H1 (cell line): Measurements from ENCODE around the gene UNC79. TPM values are rescaled to one million over a fixed set of nuclear protein-coding genes. Genes with fewer than 3 reads are reported as not detected.

Experiments used
- CTCF ChIA-PET: fragments of 300-600 bp; sonication (Branson Sonifier 250); formaldehyde crosslinking; loops from one replicate; lab custom pipeline; 2021; ENCODE audit not compliant: partially characterized antibody; lab: Charles Lee
- POLR2A ChIA-PET: fragments of 300-600 bp; sonication (Branson Sonifier 250); formaldehyde crosslinking; loops from one replicate; lab custom pipeline; 2021; ENCODE audit warnings: inconsistent platforms; ENCODE audit not compliant: partially characterized antibody; lab: Charles Lee
- DNase-seq, 2 experiments: peaks; one replicate each; pipeline versions ENCODE4 v3.0.0 to v3.0.0-alpha.2; 2010 to 2022; ENCODE audit warnings: low spot score in 2 of 2, low read depth in 1 of 2, mixed read lengths in 1 of 2
- FAIRE-seq: peaks from 2 replicates; lab custom pipeline; 2011; peaks lifted over from hg19 to GRCh38; lab: Jason Lieb, UNC
- H2AFZ ChIP-seq: 2 replicates; pipeline ENCODE4 v1.8.1; 2012; ENCODE audit warnings: low read length, inconsistent platforms
- H2AK5ac ChIP-seq: 2 replicates; pipeline ENCODE4 v1.6.1; 2013; ENCODE audit warnings: low read depth, low read length
- H2BK120ac ChIP-seq: replicated peaks from 2 replicates; pipeline ENCODE3; 2013; ENCODE audit warnings: low read depth, low read length, inconsistent platforms
- H2BK12ac ChIP-seq: 2 replicates; pipeline ENCODE4 v1.6.1; 2013; ENCODE audit warnings: low read depth, low read length
- H2BK15ac ChIP-seq: 2 replicates; pipeline ENCODE4 v1.6.1; 2013; ENCODE audit warnings: low read length
- H2BK20ac ChIP-seq: 2 replicates; pipeline ENCODE4 v1.6.1; 2013; ENCODE audit warnings: low read length
- H2BK5ac ChIP-seq: 2 replicates; pipeline ENCODE4 v1.6.1; 2013; ENCODE audit warnings: low read depth, low read length
- H3K14ac ChIP-seq: 2 replicates; pipeline ENCODE4 v1.6.1; 2013; ENCODE audit warnings: inconsistent platforms; ENCODE audit not compliant: insufficient read length
- H3K18ac ChIP-seq: 2 replicates; pipeline ENCODE4 v1.6.1; 2013; ENCODE audit warnings: low read length; ENCODE audit errors: extremely low read depth
- H3K23ac ChIP-seq: 2 replicates; pipeline ENCODE4 v1.6.1; 2013; ENCODE audit warnings: inconsistent platforms; ENCODE audit not compliant: insufficient read length
- H3K23me2 ChIP-seq: 2 replicates; pipeline ENCODE4 v1.6.1; 2013; ENCODE audit warnings: low read depth, low read length
- H3K27ac ChIP-seq: 2 replicates; pipeline ENCODE4 v1.6.1; 2011; ENCODE audit warnings: low read depth, low read length, inconsistent platforms
- H3K27me3 ChIP-seq, 4 experiments: replicated peaks in 1 of 4; 1 replicate in 1 of 4; 2 replicates in 3 of 4; pipeline versions ENCODE4 v1.6.1 to v1.8.1; 2011 to 2013; ENCODE audit warnings: low read length in 3 of 4, mild to moderate bottlenecking in 3 of 4, inconsistent platforms in 2 of 4, mixed read lengths in 2 of 4, moderate library complexity in 1 of 4; ENCODE audit not compliant: control insufficient read depth in 3 of 4, insufficient read depth in 3 of 4; ENCODE audit errors: extremely low read depth in 1 of 4
- H3K36me3 ChIP-seq, 4 experiments: 2 replicates each; pipeline versions ENCODE4 v1.6.1 to v1.8.1; 2011 to 2013; ENCODE audit warnings: mild to moderate bottlenecking in 4 of 4, low read length in 3 of 4, moderate library complexity in 2 of 4, control low read depth in 1 of 4, inconsistent platforms in 1 of 4; ENCODE audit not compliant: insufficient read depth in 4 of 4, control insufficient read depth in 2 of 4
- H3K4ac ChIP-seq: replicated peaks from 2 replicates; pipeline ENCODE3; 2013; ENCODE audit warnings: low read length, low read depth, mixed read lengths, inconsistent platforms; ENCODE audit not compliant: insufficient read length
- H3K4me1 ChIP-seq, 4 experiments: replicated peaks in 1 of 4; 1 replicate in 1 of 4; 2 replicates in 3 of 4; pipeline versions ENCODE4 v1.6.1 to v1.8.1; 2011 to 2013; ENCODE audit warnings: low read length in 3 of 4, inconsistent platforms in 2 of 4, mixed read lengths in 1 of 4; ENCODE audit not compliant: insufficient read depth in 4 of 4, control insufficient read depth in 3 of 4
- H3K4me2 ChIP-seq, 2 experiments: 2 replicates each; pipeline versions ENCODE4 v1.6.1 to v1.8.1; 2011 to 2013; ENCODE audit warnings: low read depth in 2 of 2, low read length in 2 of 2, control low read depth in 1 of 2, inconsistent platforms in 1 of 2, mild to moderate bottlenecking in 1 of 2; ENCODE audit not compliant: insufficient read depth in 1 of 2
- H3K4me3 ChIP-seq, 4 experiments: fragments of 200-600, 300-600 bp in 1 of 4; sonication (generic), shearing (Covaris generic), sonication (Bioruptor Twin) in 1 of 4; 2 replicates each; pipeline versions ENCODE4 v1.5.1 to v1.8.1; 2011 to 2016; ENCODE audit warnings: low read length in 4 of 4, low read depth in 3 of 4, control low read depth in 2 of 4, inconsistent platforms in 2 of 4, mild to moderate bottlenecking in 2 of 4, mixed read lengths in 1 of 4, moderate library complexity in 1 of 4; ENCODE audit not compliant: insufficient read depth in 2 of 4; ENCODE audit errors: extremely low read depth in 1 of 4
- H3K56ac ChIP-seq: replicated peaks from 2 replicates; pipeline ENCODE3; 2013; ENCODE audit warnings: low read depth, mild to moderate bottlenecking, mixed read lengths, low read length, inconsistent platforms; ENCODE audit not compliant: insufficient read length
- H3K79me1 ChIP-seq: 2 replicates; pipeline ENCODE4 v1.6.1; 2013; ENCODE audit warnings: low read depth, low read length, control low read depth
- H3K79me2 ChIP-seq, 2 experiments: 2 replicates each; pipeline versions ENCODE4 v1.6.1 to v1.8.1; 2012 to 2013; ENCODE audit warnings: low read length in 2 of 2, mild to moderate bottlenecking in 2 of 2, inconsistent platforms in 1 of 2; ENCODE audit not compliant: insufficient read depth in 2 of 2, control insufficient read depth in 1 of 2
- H3K9ac ChIP-seq, 4 experiments: replicated peaks in 1 of 4; 1 replicate in 1 of 4; 2 replicates in 3 of 4; pipeline versions ENCODE4 v1.6.1 to v1.8.1; 2011 to 2013; ENCODE audit warnings: low read depth in 3 of 4, low read length in 3 of 4, control low read depth in 2 of 4, mild to moderate bottlenecking in 2 of 4, moderate library complexity in 2 of 4, inconsistent platforms in 1 of 4; ENCODE audit errors: extremely low read depth in 1 of 4
- H3K9me3 ChIP-seq, 2 experiments: 2 replicates each; pipeline versions ENCODE4 v1.6.1 to v1.8.1; 2012 to 2013; ENCODE audit warnings: mild to moderate bottlenecking in 2 of 2, moderate library complexity in 2 of 2, control low read depth in 1 of 2, inconsistent platforms in 1 of 2, low read depth in 1 of 2, low read length in 1 of 2, mixed read lengths in 1 of 2; ENCODE audit not compliant: insufficient read depth in 2 of 2
- H4K20me1 ChIP-seq, 2 experiments: replicated peaks in 1 of 2; 2 replicates each; pipeline versions ENCODE3 to v1.8.1; 2011 to 2013; ENCODE audit warnings: inconsistent platforms in 2 of 2, low read length in 2 of 2, mild to moderate bottlenecking in 1 of 2; ENCODE audit not compliant: insufficient read depth in 2 of 2, control insufficient read depth in 1 of 2
- H4K5ac ChIP-seq: 2 replicates; pipeline ENCODE4 v1.6.1; 2013; ENCODE audit warnings: low read length, low read depth, mixed read lengths, inconsistent platforms; ENCODE audit not compliant: insufficient read length
- H4K8ac ChIP-seq: 2 replicates; pipeline ENCODE4 v1.8.0; 2013; ENCODE audit warnings: mild to moderate bottlenecking, moderate library complexity, low read length, inconsistent platforms; ENCODE audit not compliant: insufficient read depth; ENCODE audit errors: extremely low read depth
- H4K91ac ChIP-seq: replicated peaks from 2 replicates; pipeline ENCODE3; 2013; ENCODE audit warnings: low read length, mixed read lengths, inconsistent platforms; ENCODE audit not compliant: insufficient read length
- EP300 ChIP-seq, 2 experiments: IDR thresholded peaks; 1 replicate in 1 of 2; 2 replicates in 1 of 2; pipeline ENCODE4 v1.6.1; 2011 to 2012; ENCODE audit warnings: low read depth in 2 of 2, low read length in 2 of 2, mild to moderate bottlenecking in 2 of 2, borderline replicate concordance in 1 of 2, inconsistent platforms in 1 of 2, moderate library complexity in 1 of 2
- GABPA ChIP-seq: IDR thresholded peaks from 2 replicates; pipeline ENCODE4 v1.6.1; 2011; ENCODE audit warnings: mild to moderate bottlenecking, low read length, moderate library complexity, borderline replicate concordance; ENCODE audit not compliant: insufficient read depth
- HDAC2 ChIP-seq, 2 experiments: fragments of 300-600 bp in 1 of 2; sonication (generic) in 1 of 2; IDR thresholded peaks; 2 replicates each; pipeline ENCODE4 v1.6.1; 2011 to 2012; ENCODE audit warnings: low read depth in 2 of 2, low read length in 2 of 2, mild to moderate bottlenecking in 2 of 2, moderate library complexity in 2 of 2, borderline replicate concordance in 1 of 2, inconsistent platforms in 1 of 2
- KDM4A ChIP-seq: IDR thresholded peaks from one replicate; pipeline ENCODE4 v1.7.1; 2012; ENCODE audit warnings: low read depth, mild to moderate bottlenecking, moderate library complexity, low read length, inconsistent platforms; ENCODE audit not compliant: severe bottlenecking
- KDM5A ChIP-seq: fragments of 200-600 bp; IDR thresholded peaks from 2 replicates; pipeline ENCODE4 v1.7.1; 2012; ENCODE audit warnings: mild to moderate bottlenecking, low read length, inconsistent platforms, mixed read lengths
- NRF1 ChIP-seq: IDR thresholded peaks from 2 replicates; pipeline ENCODE4 v1.6.1; 2011; ENCODE audit warnings: mild to moderate bottlenecking, low read depth, low read length, improper control_type of control experiment
- POU5F1 ChIP-seq: IDR thresholded peaks from 2 replicates; pipeline ENCODE4 v1.6.1; 2011; ENCODE audit warnings: low read depth, mild to moderate bottlenecking, low read length, moderate library complexity
- RNF2 ChIP-seq: fragments of 200-900, 300-1000 bp; sonication (generic); IDR thresholded peaks from 2 replicates; pipeline ENCODE4 v1.7.1; 2016; ENCODE audit warnings: borderline replicate concordance, low read depth, mild to moderate bottlenecking, antibody characterized with exemption, low read length; ENCODE audit not compliant: poor library complexity, severe bottlenecking; ENCODE audit errors: missing control alignments
- SAP30 ChIP-seq: fragments of 300-600 bp; sonication (generic); IDR thresholded peaks from 2 replicates; pipeline ENCODE4 v1.7.1; 2012; ENCODE audit warnings: low read length, moderate library complexity, mild to moderate bottlenecking, inconsistent platforms; ENCODE audit not compliant: insufficient read depth, insufficient replicate concordance
- SP2 ChIP-seq: IDR thresholded peaks from 2 replicates; pipeline ENCODE4 v1.6.1; 2012; ENCODE audit warnings: mild to moderate bottlenecking, low read length, inconsistent platforms
- TAF7 ChIP-seq: optimal IDR thresholded peaks from 2 replicates; pipeline ENCODE3; 2011; ENCODE audit warnings: low read depth, mild to moderate bottlenecking, inconsistent platforms, low read length, moderate library complexity, borderline replicate concordance
- WGBS, 2 experiments: shearing (Covaris generic) in 1 of 2; methylation state at CpG; one replicate each; pipeline versions ENCODE4 v1.1.6 to v1.1.7; 2013 to 2015; ENCODE audit warnings: low lambda C conversion rate in 2 of 2, mixed read lengths in 2 of 2, inconsistent platforms in 1 of 2, low coverage in 1 of 2, missing lambda C conversion rate in 1 of 2; ENCODE audit not compliant: insufficient replicate concordance in 2 of 2, insufficient coverage in 1 of 2, insufficient read length in 1 of 2; ENCODE audit errors: extremely low coverage in 1 of 2, missing lambda C conversion rate in 1 of 2; 5-methylcytosine and 5-hydroxymethylcytosine counted together
- polyA plus RNA-seq, 7 experiments: library from polyadenylated mRNA; depleted of rRNA in 3 of 7; stranded (reverse) in 5 of 7; unstranded in 2 of 7; fragments of >200 nt in 5 of 7; fragments of 200-250 nt in 2 of 7; gene quantifications; 1 replicate in 5 of 7; 2 replicates in 1 of 7; 4 replicates in 1 of 7; pipeline versions ENCODE4 v1.2.1 to v1.2.3, GENCODE V29; 2011 to 2013; ENCODE audit warnings: missing spikeins in 2 of 7, mixed read lengths in 2 of 7
- total RNA-seq: library from RNA; stranded (reverse); fragmentation: NEBNext Ultra II Directional; extraction: Animal tissue kit (Norgen Biotek cat#: 25700); gene quantifications from 2 replicates; pipeline ENCODE4 v1.2.1, GENCODE V29; 2021

Gene UNC79
- total and polyA plus RNA-seq, 2 of the 8 experiments (the other 6 are each of a cell fraction or from before 2014, with no cell fraction given) = 1.8 to 2.3 TPM

- Histone ChIP-seq H3K9ac (no peak overlapping the region), H3K27ac (no peak overlapping the region), H3K4ac (no peak overlapping the region), H3K23ac (no peak overlapping the region), H3K36me3 (no peaks in the 10 kb centered on the region), H2BK15ac (no peak overlapping the region), H3K18ac (no peak overlapping the region), H2BK20ac (no peak overlapping the region), H4K5ac (no peak overlapping the region), H4K8ac (no peak overlapping the region), H3K4me1 (peaks cover 0 to 6% (median under 1%) of the 10 kb centered on the region in 4 experiments; a peak in 1 of 7 replicates), H3K79me1 (no peaks in the 10 kb centered on the region), H3K27me3 (no peaks in the 10 kb centered on the region; a peak in 1 of 7 replicates), H3K23me2 (no peaks in the 10 kb centered on the region), H2BK12ac (no peak overlapping the region), H2BK120ac (no peak overlapping the region), H2BK5ac (no peak overlapping the region), H3K56ac (no peak overlapping the region), H3K4me2 (no peak overlapping the region), H3K9me3 (no peaks in the 10 kb centered on the region), H4K91ac (no peak overlapping the region), H3K4me3 (no peak overlapping the region), H3K14ac (no peak overlapping the region), H4K20me1 (no peaks in the 10 kb centered on the region), H3K79me2 (no peaks in the 10 kb centered on the region), H2AK5ac (no peak overlapping the region), H2AFZ (no peak overlapping the region)
- ChIA-PET CTCF (interaction anchor here (0.5 to 2.7 kb wide), 3 partner anchors 9 to 755 kb away, joined by 3 to 7 read pairs (median 3); no protein-coding TSS in a partner anchor), POLR2A (no interaction called here)
- DNase-seq (no peak), FAIRE-seq (no peak)
- no peak for TF ChIP-seq NRF1
- TF ChIP-seq POU5F1 = no peak
- no peak for TF ChIP-seq TAF7
- no peak for TF ChIP-seq SP2
- no peak for TF ChIP-seq SAP30
- TF ChIP-seq KDM5A = no peak
- no peak for TF ChIP-seq RNF2
- no peak for TF ChIP-seq GABPA
- no peak for TF ChIP-seq EP300 (IDR thresholded peaks at IDR 0.05; ENCODE audit: borderline replicate concordance in 1 of 2, low read depth in 2 of 2, low read length in 2 of 2)
- no peak for TF ChIP-seq HDAC2 (IDR thresholded peaks at IDR 0.05; ENCODE audit: borderline replicate concordance in 1 of 2, low read depth in 2 of 2, low read length in 2 of 2)
- TF ChIP-seq KDM4A = no peak
- WGBS, 2 experiments = 83% methylated on average over 9 of the region's 10 CpGs; no CpG with 5 or more reads in 1 of the 2 experiments
These were observed 301.8 kb downstream of the UNC79 start for GRCh38 chr14:93732524-93732923.
